HepG2 (cell line): Measurements from ENCODE around the gene SLC4A8. TPM values are rescaled to one million over a fixed set of nuclear protein-coding genes. Genes with fewer than 3 reads are reported as not detected.

Experiments used
- ATAC-seq: fragments of 200-7000 bp; cut with Tn5 transposase; 3 replicates; pipeline ENCODE4 v1.9.1; 2020; ENCODE audit warnings: mild to moderate bottlenecking, moderate library complexity
- BruUV-seq: library from RNA; stranded (reverse); fragments of 400-500 nt; replicated peaks from 2 replicates; lab custom pipeline; 2021; lab: Mats Ljungman, UMichigan
- CTCF ChIA-PET: fragments of 300-600 bp; formaldehyde crosslinking; extraction: SDS; loops from one replicate; lab custom pipeline; 2021; ENCODE audit warnings: low total read pairs, inconsistent platforms, low intra/inter-chr PET ratio; lab: Yijun Ruan, JAX
- POLR2A ChIA-PET: fragments of 350-600 bp; sonication (Branson Sonifier 250); formaldehyde crosslinking; loops from one replicate; lab custom pipeline; 2020; ENCODE audit warnings: antibody characterized with exemption, inconsistent platforms; lab: Yijun Ruan, JAX
- DNase-seq: peaks from one replicate; pipeline ENCODE4 v3.0.0-alpha.2; 2015; ENCODE audit warnings: low spot score
- FAIRE-seq: peaks from 3 replicates; lab custom pipeline; 2011; peaks lifted over from hg19 to GRCh38; lab: Jason Lieb, UNC
- H2AFZ ChIP-seq: one replicate; pipeline ENCODE4 v1.6.1; 2011; ENCODE audit warnings: low read length, inconsistent platforms
- H3K27ac ChIP-seq: fragments of 300-600 bp; 3 replicates; pipeline ENCODE4 v1.8.0; 2011; ENCODE audit warnings: mixed run types, mild to moderate bottlenecking, mixed read lengths, low read length, inconsistent platforms; ENCODE audit not compliant: insufficient read depth; ENCODE audit errors: extremely low read length
- H3K27me3 ChIP-seq, 2 experiments: fragments of 200-600 bp in 1 of 2; 2 replicates in 1 of 2; 3 replicates in 1 of 2; pipeline versions ENCODE4 v1.6.0 to v1.8.0; 2011; ENCODE audit warnings: low read length in 2 of 2, mild to moderate bottlenecking in 2 of 2, moderate library complexity in 2 of 2, inconsistent platforms in 1 of 2; ENCODE audit not compliant: insufficient read depth in 2 of 2, control insufficient read depth in 1 of 2
- H3K36me3 ChIP-seq, 2 experiments: fragments of 200-600 bp in 1 of 2; replicated peaks in 1 of 2; 2 replicates in 1 of 2; 3 replicates in 1 of 2; pipeline versions ENCODE4 v1.5.1 to v1.8.0; 2011; ENCODE audit warnings: low read length in 2 of 2, inconsistent platforms in 1 of 2; ENCODE audit not compliant: insufficient read depth in 2 of 2, control insufficient read depth in 1 of 2
- H3K4me1 ChIP-seq: 2 replicates; pipeline ENCODE4 v1.5.1; 2012; ENCODE audit warnings: low read length, inconsistent platforms; ENCODE audit not compliant: insufficient read depth
- H3K4me2 ChIP-seq: 2 replicates; pipeline ENCODE4 v1.6.0; 2011; ENCODE audit warnings: low read depth, low read length, inconsistent platforms
- H3K4me3 ChIP-seq, 3 experiments: fragments of 200-600 bp in 1 of 3; sonication (generic), shearing (Covaris generic) in 1 of 3; replicated peaks in 1 of 3; 2 replicates each; pipeline ENCODE4 v1.5.1; 2011 to 2016; ENCODE audit warnings: low read length in 3 of 3, inconsistent platforms in 2 of 3, low read depth in 2 of 3, mild to moderate bottlenecking in 2 of 3, control low read depth in 1 of 3, mixed read lengths in 1 of 3; ENCODE audit not compliant: insufficient read depth in 1 of 3
- H3K79me2 ChIP-seq: one replicate; pipeline ENCODE4 v1.6.1; 2011; ENCODE audit warnings: low read length, inconsistent platforms; ENCODE audit not compliant: insufficient read depth
- H3K9ac ChIP-seq: 2 replicates; pipeline ENCODE4 v1.6.0; 2011; ENCODE audit warnings: mild to moderate bottlenecking, low read depth, low read length, inconsistent platforms; ENCODE audit not compliant: insufficient read depth
- H3K9me3 ChIP-seq: 2 replicates; pipeline ENCODE4 v1.5.1; 2012; ENCODE audit warnings: mild to moderate bottlenecking, low read length
- H4K20me1 ChIP-seq: 2 replicates; pipeline ENCODE4 v1.6.0; 2011; ENCODE audit warnings: inconsistent platforms, mild to moderate bottlenecking, low read length, moderate library complexity; ENCODE audit not compliant: insufficient read depth
- ARHGAP35 ChIP-seq: sonication (generic); formaldehyde crosslinking; IDR thresholded peaks from 2 replicates; pipeline ENCODE4 v1.9.0; 2022; ENCODE audit warnings: mild to moderate bottlenecking, inconsistent platforms, moderate library complexity, missing genetic modification reagents, borderline replicate concordance
- CENPT ChIP-seq: sonication (generic); formaldehyde crosslinking; IDR thresholded peaks from 2 replicates; pipeline ENCODE4 v1.8.0; 2022; ENCODE audit warnings: low read depth, mild to moderate bottlenecking, moderate library complexity, missing genetic modification reagents
- CHD2 ChIP-seq: IDR thresholded peaks from 2 replicates; pipeline ENCODE4 v1.6.1; 2011; ENCODE audit warnings: low read depth, low read length, improper control_type of control experiment
- PITX1 ChIP-seq: sonication (generic); formaldehyde crosslinking; IDR thresholded peaks from 2 replicates; pipeline ENCODE4 v1.5.1; 2020; ENCODE audit warnings: mild to moderate bottlenecking, missing genetic modification reagents
- SMAD3 ChIP-seq: sonication (generic); formaldehyde crosslinking; IDR thresholded peaks from 2 replicates; pipeline ENCODE4 v1.4.0; 2020; ENCODE audit warnings: missing genetic modification reagents
- ZBTB21 ChIP-seq: sonication (generic); formaldehyde crosslinking; IDR thresholded peaks from 2 replicates; pipeline ENCODE4 v1.4.0; 2020; ENCODE audit warnings: missing genetic modification reagents
- ZNF124 ChIP-seq: sonication (generic); formaldehyde crosslinking; IDR thresholded peaks from 2 replicates; pipeline ENCODE4 v1.4.0; 2020; ENCODE audit warnings: missing genetic modification reagents
- ZNF18 ChIP-seq: sonication (generic); formaldehyde crosslinking; IDR thresholded peaks from 2 replicates; pipeline ENCODE4 v1.8.0; 2022; ENCODE audit warnings: mild to moderate bottlenecking, missing genetic modification reagents; ENCODE audit not compliant: insufficient replicate concordance
- ZNF317 ChIP-seq: sonication (generic); formaldehyde crosslinking; IDR thresholded peaks from 2 replicates; pipeline ENCODE4 v1.5.0; 2020; ENCODE audit warnings: mild to moderate bottlenecking, missing genetic modification reagents
- ZNF788 ChIP-seq: sonication (generic); formaldehyde crosslinking; IDR thresholded peaks from 2 replicates; pipeline ENCODE4 v1.5.0; 2020; ENCODE audit warnings: mild to moderate bottlenecking, missing genetic modification reagents, borderline replicate concordance
- WGBS: methylation state at CpG from one replicate; pipeline ENCODE4 v1.1.6; 2017; ENCODE audit warnings: low lambda C conversion rate; 5-methylcytosine and 5-hydroxymethylcytosine counted together
- in situ Hi-C: cut with HindIII; loops from 2 replicates; pipeline ENCODE4 v1.10.0; 2017; ENCODE audit warnings: low pct_unique_long_range_greater_than_20kb; ENCODE audit not compliant: extremely low pct_ligation_motif_present
- intact Hi-C: fragments of 100-400 bp; cut with micrococcal nuclease; formaldehyde crosslinking; loops from one replicate; pipeline ENCODE4 v1.10.0; 2022; ENCODE audit not compliant: unreplicated experiment
- polyA plus RNA-seq, 8 experiments: library from polyadenylated mRNA; depleted of rRNA in 3 of 8; stranded (reverse) in 7 of 8; unstranded in 1 of 8; fragments of >200 nt; fragmentation: Illumina TruSeq in 4 of 8; extraction: Trizol in 4 of 8; gene quantifications; 2 replicates each; pipeline versions ENCODE4 v1.2.1 to v1.2.3, GENCODE V29; 2011 to 2016; ENCODE audit warnings: low read depth in 4 of 8, missing spikeins in 1 of 8, mixed read lengths in 1 of 8; ENCODE audit not compliant: insufficient read depth in 1 of 8
- total RNA-seq, 5 experiments: library from RNA; depleted of rRNA; stranded (reverse); fragments of >200 nt; fragmentation: Illumina TruSeq; extraction: Trizol; gene quantifications; 2 replicates each; pipeline ENCODE4 v1.2.3, GENCODE V29; 2016; ENCODE audit warnings: low read depth in 1 of 5
- TF ChIP-seq, protein P1 (sequence below): sonication (generic); formaldehyde crosslinking; IDR thresholded peaks from 2 replicates; pipeline ENCODE4 v1.5.1; 2020; ENCODE audit warnings: missing genetic modification reagents, mild to moderate bottlenecking, borderline replicate concordance
- TF ChIP-seq, protein P2 (sequence below): sonication (generic); formaldehyde crosslinking; IDR thresholded peaks from 2 replicates; pipeline ENCODE4 v1.4.0; 2020; ENCODE audit warnings: mild to moderate bottlenecking, low read depth, missing genetic modification reagents
- TF ChIP-seq, protein P3 (sequence below): sonication (generic); formaldehyde crosslinking; IDR thresholded peaks from 2 replicates; pipeline ENCODE4 v1.5.0; 2020; ENCODE audit warnings: mild to moderate bottlenecking, missing genetic modification reagents
- TF ChIP-seq, protein P4 (sequence below): sonication (generic); formaldehyde crosslinking; IDR thresholded peaks from 2 replicates; pipeline ENCODE4 v1.4.0; 2020; ENCODE audit warnings: missing genetic modification reagents, borderline replicate concordance

SLC4A8 gene
- total and polyA plus RNA-seq, 2 of the 13 experiments (the other 11 are each of a cell fraction or from before 2014, with no cell fraction given): under 0.01 to 0.07 TPM

DNA sequence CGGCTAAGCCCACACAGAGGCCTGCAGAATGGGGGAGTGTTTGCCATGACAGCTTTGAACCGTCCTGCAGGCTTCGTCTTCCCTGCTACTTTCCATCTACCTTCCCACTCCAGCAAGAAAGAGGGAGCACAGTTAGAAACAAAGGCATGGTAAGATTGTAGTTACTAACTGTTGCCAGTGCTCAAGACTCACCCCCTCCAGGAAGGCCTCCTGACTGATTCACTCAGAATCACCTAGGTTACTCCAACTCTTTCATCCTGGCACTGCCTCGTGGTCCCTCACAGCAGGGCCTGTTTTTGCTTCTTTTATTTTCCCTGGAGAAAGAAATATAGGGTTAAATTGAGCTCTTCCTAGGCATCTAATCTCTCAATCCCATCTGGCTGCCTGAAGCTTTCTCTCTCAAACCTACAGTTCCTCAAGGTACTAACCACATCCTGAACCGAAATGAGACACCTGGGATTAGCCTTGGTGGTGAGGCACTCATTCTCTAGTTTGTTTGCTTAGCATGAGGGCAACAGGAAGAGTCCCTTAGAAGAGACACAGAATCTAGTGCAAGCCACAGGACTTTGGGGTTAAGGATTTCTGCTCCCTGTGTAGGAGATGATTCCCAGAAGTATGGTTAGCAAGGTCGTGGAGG lies 41.2 kb upstream of the SLC4A8 start:
- ATAC-seq: no peak
- no peak for TF ChIP-seq ZNF18 (CRISPR knock-in tag)
- no peak for TF ChIP-seq ARHGAP35 (CRISPR knock-in tag)
- TF ChIP-seq, protein P1, sequence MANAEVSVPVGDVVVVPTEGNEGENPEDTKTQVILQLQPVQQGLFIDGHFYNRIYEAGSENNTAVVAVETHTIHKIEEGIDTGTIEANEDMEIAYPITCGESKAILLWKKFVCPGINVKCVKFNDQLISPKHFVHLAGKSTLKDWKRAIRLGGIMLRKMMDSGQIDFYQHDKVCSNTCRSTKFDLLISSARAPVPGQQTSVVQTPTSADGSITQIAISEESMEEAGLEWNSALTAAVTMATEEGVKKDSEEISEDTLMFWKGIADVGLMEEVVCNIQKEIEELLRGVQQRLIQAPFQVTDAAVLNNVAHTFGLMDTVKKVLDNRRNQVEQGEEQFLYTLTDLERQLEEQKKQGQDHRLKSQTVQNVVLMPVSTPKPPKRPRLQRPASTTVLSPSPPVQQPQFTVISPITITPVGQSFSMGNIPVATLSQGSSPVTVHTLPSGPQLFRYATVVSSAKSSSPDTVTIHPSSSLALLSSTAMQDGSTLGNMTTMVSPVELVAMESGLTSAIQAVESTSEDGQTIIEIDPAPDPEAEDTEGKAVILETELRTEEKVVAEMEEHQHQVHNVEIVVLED (CRISPR knock-in tag): no peak
- no peak for TF ChIP-seq ZNF788 (CRISPR knock-in tag)
- no peak for TF ChIP-seq CENPT (CRISPR knock-in tag)
- TF ChIP-seq ZNF317 (CRISPR knock-in tag): no peak
- TF ChIP-seq, protein P2, sequence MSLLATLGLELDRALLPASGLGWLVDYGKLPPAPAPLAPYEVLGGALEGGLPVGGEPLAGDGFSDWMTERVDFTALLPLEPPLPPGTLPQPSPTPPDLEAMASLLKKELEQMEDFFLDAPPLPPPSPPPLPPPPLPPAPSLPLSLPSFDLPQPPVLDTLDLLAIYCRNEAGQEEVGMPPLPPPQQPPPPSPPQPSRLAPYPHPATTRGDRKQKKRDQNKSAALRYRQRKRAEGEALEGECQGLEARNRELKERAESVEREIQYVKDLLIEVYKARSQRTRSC (CRISPR knock-in tag): no peak
- no peak for TF ChIP-seq ZNF124 (CRISPR knock-in tag)
- TF ChIP-seq, protein P3, sequence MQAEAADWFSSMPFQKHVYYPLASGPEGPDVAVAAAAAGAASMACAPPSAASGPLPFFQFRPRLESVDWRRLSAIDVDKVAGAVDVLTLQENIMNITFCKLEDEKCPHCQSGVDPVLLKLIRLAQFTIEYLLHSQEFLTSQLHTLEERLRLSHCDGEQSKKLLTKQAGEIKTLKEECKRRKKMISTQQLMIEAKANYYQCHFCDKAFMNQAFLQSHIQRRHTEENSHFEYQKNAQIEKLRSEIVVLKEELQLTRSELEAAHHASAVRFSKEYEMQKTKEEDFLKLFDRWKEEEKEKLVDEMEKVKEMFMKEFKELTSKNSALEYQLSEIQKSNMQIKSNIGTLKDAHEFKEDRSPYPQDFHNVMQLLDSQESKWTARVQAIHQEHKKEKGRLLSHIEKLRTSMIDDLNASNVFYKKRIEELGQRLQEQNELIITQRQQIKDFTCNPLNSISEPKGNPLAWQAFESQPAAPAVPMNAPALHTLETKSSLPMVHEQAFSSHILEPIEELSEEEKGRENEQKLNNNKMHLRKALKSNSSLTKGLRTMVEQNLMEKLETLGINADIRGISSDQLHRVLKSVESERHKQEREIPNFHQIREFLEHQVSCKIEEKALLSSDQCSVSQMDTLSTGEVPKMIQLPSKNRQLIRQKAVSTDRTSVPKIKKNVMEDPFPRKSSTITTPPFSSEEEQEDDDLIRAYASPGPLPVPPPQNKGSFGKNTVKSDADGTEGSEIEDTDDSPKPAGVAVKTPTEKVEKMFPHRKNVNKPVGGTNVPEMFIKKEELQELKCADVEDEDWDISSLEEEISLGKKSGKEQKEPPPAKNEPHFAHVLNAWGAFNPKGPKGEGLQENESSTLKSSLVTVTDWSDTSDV (CRISPR knock-in tag): no peak
- TF ChIP-seq ZBTB21: no peak
- no peak for TF ChIP-seq PITX1
- TF ChIP-seq SMAD3 (CRISPR knock-in tag): no peak
- TF ChIP-seq, protein P4, sequence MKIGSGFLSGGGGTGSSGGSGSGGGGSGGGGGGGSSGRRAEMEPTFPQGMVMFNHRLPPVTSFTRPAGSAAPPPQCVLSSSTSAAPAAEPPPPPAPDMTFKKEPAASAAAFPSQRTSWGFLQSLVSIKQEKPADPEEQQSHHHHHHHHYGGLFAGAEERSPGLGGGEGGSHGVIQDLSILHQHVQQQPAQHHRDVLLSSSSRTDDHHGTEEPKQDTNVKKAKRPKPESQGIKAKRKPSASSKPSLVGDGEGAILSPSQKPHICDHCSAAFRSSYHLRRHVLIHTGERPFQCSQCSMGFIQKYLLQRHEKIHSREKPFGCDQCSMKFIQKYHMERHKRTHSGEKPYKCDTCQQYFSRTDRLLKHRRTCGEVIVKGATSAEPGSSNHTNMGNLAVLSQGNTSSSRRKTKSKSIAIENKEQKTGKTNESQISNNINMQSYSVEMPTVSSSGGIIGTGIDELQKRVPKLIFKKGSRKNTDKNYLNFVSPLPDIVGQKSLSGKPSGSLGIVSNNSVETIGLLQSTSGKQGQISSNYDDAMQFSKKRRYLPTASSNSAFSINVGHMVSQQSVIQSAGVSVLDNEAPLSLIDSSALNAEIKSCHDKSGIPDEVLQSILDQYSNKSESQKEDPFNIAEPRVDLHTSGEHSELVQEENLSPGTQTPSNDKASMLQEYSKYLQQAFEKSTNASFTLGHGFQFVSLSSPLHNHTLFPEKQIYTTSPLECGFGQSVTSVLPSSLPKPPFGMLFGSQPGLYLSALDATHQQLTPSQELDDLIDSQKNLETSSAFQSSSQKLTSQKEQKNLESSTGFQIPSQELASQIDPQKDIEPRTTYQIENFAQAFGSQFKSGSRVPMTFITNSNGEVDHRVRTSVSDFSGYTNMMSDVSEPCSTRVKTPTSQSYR (CRISPR knock-in tag): no peak
- no peak for TF ChIP-seq CHD2
- TF ChIP-seq, all 625 proteins: peak for 0
- POLR2A ChIA-PET: no interaction called here
- Histone ChIP-seq H4K20me1 (no peaks in the 10 kb centered on the region), H3K27me3 (no peaks in the 10 kb centered on the region; a peak in 1 of 5 replicates), H3K79me2 (no peaks in the 10 kb centered on the region), H3K4me1 (no peaks in the 10 kb centered on the region), H2AFZ (no peak overlapping the region), H3K9me3 (no peaks in the 10 kb centered on the region), H3K4me3 (no peak overlapping the region), H3K36me3 (no peaks in the 10 kb centered on the region), H3K9ac (no peak overlapping the region), H3K4me2 (no peak overlapping the region), H3K27ac (no peak overlapping the region)
- BruUV-seq: no TSS peak
- CTCF ChIA-PET: no interaction called here
- no peak for DNase-seq
- FAIRE-seq: no peak
- intact Hi-C loops: no loop called here
- in situ Hi-C loops: no loop called here
- 46% methylated on average over 6 of the region's 6 CpGs for WGBS
